Activated naive CD8-positive, alpha-beta T cell treated with anti-CD3 and anti-CD28 coated beads for 36 hours (primary cell): ENCODE data around the gene ADAMTS15. TPM values are rescaled to one million over a fixed set of nuclear protein-coding genes. Genes with fewer than 3 reads are reported as not detected.

Source experiments
- total RNA-seq, 2 experiments: library from RNA; stranded (reverse); gene quantifications; one replicate each; pipeline ENCODE4 v1.2.3, GENCODE V29; 2021

Gene ADAMTS15
- total RNA-seq, 2 experiments from 2014 or later: not detected

Other genes starting within 250 kb of the ADAMTS15 start
- gene ZBTB44, start 133.7 kb upstream of the ADAMTS15 start, total RNA-seq: 10 to 100 TPM; 43.2 to 44.6 TPM
- gene ADAMTS8, start 20.0 kb upstream of the ADAMTS15 start, total RNA-seq: not detected